ENCODE measurements around the gene METTL9.

GRCh38 chr16:21565861-21566669 lies 33.3 kb upstream of the METTL9 start:
- TF ChIP-seq, protein P1, sequence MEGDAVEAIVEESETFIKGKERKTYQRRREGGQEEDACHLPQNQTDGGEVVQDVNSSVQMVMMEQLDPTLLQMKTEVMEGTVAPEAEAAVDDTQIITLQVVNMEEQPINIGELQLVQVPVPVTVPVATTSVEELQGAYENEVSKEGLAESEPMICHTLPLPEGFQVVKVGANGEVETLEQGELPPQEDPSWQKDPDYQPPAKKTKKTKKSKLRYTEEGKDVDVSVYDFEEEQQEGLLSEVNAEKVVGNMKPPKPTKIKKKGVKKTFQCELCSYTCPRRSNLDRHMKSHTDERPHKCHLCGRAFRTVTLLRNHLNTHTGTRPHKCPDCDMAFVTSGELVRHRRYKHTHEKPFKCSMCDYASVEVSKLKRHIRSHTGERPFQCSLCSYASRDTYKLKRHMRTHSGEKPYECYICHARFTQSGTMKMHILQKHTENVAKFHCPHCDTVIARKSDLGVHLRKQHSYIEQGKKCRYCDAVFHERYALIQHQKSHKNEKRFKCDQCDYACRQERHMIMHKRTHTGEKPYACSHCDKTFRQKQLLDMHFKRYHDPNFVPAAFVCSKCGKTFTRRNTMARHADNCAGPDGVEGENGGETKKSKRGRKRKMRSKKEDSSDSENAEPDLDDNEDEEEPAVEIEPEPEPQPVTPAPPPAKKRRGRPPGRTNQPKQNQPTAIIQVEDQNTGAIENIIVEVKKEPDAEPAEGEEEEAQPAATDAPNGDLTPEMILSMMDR (IDR thresholded peaks at IDR 0.05): no peak
- TF ChIP-seq POLR2A (IDR thresholded peaks at IDR 0.05): no peak
